ENCODE results near the gene CACNA1B.

Gene CACNA1B

DNA sequence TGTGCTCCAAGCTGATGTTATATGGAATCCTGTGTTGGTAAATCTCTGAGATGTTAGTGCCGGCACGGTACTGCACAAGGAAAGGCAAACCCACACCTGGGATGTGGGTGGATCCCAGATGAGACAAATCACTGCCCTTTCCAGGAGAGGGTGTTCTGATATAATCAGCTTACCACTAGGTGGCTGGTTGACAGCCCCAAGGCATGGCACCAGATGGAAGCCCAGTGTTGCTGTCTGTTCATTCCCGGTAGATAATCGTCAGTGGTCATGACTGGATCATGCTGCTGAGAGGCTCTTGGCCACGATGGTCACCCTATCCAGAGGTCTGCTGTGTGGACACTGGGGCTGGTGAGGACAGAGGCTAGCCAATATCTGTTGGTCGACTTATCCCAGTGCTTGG, 184.0 kb downstream of the CACNA1B start:
- DNase-seq: no peak

GRCh38 chr9:138062196-138062595, 184.6 kb downstream of the CACNA1B start:
- DNase-seq: no peak

- DNase-seq: no peak
These were observed 185.5 kb downstream of the CACNA1B start for GRCh38 chr9:138063033-138063432.

- no peak for DNase-seq
These were observed 186.2 kb downstream of the CACNA1B start for GRCh38 chr9:138063785-138064184.

- DNase-seq: no peak
These were observed 187.0 kb downstream of the CACNA1B start for GRCh38 chr9:138064547-138064946.

DNA sequence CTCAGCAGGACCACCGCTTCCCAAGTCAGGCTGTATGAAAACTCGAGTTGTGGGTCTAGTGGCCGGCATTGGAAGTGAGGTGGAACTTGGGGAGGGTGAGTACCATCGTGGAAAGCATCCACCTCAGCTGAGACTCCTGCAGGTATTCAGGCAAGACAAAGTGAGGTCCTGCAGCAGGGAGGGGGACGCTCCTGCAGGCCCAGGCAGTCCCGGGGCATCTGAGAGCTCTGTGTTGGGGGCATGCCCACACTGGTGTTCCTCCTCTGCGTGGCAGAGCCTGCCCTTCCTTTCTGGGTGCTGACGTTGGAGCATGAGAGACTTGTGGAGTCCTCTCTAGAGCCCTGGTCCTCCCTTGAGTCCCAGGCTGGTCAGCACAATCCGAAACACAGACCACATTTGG, 187.7 kb downstream of the CACNA1B start:
- DNase-seq: no peak

- DNase-seq: no peak
These were observed 188.5 kb downstream of the CACNA1B start for GRCh38 chr9:138066049-138066448.

DNA sequence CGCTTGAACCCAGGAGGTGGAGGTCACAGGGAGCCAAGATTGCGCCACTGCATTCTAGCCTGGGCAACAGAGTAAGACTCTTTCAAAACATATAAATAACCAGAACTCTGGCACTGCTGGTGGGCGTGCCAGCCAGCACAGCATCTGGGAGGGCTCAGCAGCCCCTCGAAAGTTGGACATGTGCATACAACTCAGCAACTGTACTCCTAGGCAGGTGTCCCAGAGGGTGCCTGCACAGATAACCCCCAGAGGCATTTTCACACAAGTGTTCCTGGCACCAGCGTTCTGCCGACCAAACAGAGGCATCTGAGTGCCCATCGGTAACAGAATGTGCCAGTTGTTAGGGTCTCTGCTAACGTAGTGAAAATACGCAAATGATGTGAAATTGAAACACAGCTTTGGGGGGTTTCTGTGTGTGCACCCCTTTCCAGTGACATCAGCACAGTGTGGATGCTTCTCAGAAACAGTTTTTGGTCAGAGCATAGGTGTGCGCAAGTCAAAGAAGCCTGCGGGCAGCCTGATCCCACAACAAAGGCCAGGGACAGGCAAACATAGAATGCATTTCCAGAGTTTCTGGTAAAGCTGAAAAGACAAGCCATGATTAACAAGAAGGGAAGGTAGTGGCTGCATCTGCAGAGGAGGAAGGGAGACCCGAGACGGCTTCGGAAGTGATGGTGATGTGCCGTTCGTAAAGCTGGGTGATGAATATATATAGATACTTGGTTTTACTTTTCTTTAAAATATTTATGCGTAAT, 190.2 kb downstream of the CACNA1B start:
- DNase-seq: no peak

- DNase-seq: peak in 1 of 3 experiments; percentile 6
These were observed 191.0 kb downstream of the CACNA1B start for GRCh38 chr9:138068601-138069035.

GRCh38 chr9:138069731-138070456, 192.3 kb downstream of the CACNA1B start:
- DNase-seq: no peak

DNA sequence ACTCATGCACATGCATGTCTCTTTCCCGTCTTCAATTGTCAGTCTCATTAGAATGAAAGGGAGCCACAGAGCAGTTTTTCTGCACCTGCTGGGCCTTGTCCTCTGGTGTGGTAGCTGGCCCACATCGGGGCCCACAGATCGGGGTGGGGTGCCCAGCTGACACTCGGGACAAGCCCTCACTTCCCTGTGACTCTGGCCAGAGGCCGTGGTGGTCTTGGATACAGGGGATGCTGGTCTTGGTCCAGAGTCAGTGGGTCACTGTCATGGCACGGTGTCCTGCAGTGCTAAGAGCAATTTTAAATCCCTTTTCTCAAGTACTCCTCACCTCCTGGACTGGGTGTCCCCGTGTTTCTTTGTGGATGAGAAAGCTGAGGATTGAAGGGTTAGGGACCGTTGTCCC, 193.2 kb downstream of the CACNA1B start:
- DNase-seq: no peak

GRCh38 chr9:138071292-138071691, 193.7 kb downstream of the CACNA1B start:
- no peak for DNase-seq

DNA sequence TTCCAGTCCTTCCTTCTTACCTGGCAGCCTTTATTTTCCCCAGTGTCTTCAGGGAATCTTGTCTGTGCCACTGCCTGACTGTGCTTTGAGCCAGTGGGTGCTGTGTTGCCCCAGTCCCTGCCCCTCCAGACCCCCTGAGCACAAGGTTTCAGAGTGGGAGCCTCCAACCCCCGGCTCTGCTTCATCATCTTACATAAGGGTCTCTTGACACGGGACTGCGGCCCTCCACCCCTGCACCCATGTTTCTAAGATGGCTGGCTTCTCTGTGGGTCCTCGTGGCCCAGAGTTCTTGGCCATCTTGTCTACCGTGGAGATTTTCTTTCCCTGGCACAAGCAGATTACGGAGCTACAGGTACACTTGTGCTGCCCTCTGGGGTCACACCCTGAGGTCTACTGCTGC, 194.1 kb downstream of the CACNA1B start:
- DNase-seq: no peak

DNA sequence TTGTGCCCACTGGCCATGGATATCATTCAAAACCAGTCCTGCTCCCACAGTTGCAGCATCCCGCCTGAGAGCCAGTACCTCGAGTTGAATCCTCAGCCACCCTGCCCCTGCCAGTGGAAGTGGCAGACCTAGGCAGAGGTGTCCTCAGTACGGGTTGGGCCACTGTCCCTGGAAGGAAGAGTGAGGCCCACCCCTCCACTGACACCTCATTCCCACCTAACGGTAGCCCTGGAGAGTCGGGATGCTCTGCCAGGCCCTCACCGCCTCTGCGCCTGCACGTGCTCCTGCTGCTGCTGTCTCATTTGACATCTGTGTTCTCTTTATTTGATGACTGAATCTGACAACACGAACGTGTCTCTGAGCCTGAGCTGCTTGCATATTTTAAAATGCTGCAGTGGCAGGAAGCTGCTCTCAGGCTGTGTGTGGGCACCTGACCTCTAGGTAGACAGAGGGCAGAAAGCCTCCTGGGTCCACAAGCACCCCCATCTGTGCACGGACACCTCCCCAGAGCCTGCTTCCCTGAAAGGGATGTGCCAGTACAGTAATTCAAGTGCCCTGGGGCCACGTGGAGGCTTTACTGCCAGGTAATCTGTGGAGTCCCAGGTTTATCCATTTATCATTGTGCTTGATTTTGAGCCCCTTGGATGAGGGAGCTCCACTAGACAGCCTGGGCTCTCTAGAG, 194.7 kb downstream of the CACNA1B start:
- DNase-seq: no peak

- no peak for DNase-seq
These were observed 195.3 kb downstream of the CACNA1B start for GRCh38 chr9:138072897-138073296.

GRCh38 chr9:138073408-138073807, 195.8 kb downstream of the CACNA1B start:
- no peak for DNase-seq

DNA sequence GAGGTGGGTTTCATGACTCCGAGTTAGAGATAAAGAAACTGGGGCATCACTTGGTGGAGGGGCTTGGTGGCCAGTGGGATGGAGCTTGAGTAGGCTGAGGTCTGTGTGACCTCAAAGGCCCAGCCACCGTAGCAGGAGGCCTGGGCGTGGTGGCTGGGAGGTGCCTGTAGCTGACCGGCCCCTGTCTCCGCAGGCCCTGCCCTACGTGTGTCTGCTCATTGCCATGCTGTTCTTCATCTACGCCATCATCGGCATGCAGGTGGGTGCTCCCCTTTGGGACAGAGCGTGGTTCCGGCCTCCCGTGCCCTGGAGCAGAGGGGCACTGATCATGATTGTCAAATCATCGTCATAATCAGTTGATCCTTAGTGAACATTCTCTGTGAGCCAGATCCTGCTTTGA, 196.2 kb downstream of the CACNA1B start:
- DNase-seq: no peak

DNA sequence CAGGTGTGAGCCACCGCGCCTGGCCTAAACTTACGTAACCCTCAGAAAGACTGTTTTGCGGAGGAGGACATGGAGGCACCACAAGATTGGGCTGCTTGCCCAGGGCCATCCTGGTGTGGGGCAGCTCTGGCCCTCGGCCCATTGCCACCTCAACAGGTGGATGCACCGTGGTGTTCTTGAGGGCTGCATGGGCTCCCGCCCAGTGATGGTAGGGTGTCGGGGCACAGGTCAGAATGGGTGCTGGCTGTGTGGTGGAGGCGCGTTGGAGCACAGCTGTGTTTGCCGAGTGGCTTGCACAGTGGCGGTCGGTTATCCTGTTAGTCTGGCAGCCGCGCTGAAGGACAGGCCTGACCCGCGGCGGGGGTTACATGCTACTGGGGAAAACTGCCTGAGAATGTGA, 196.9 kb downstream of the CACNA1B start:
- DNase-seq: no peak

- no peak for DNase-seq
These were observed 197.9 kb downstream of the CACNA1B start for GRCh38 chr9:138075496-138075895.

GRCh38 chr9:138075961-138076649, 198.5 kb downstream of the CACNA1B start:
- no peak for DNase-seq

DNA sequence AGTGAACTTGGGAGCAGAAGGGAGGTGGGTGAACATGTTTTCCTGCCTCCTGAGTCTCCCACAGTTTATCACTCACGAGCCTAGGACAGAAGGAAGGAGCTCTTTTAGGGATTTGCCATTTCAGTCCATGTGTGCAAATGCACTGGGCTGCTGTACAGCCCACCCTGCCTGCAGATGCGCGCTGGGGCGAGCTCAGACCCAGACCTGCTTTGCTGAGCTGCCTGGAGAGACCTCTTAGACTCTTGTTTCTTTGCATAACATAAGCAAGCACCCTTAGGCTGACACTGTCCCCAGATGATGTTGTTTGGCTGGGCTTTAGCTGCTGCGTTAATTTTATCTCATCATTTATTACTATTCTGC, 199.0 kb downstream of the CACNA1B start:
- DNase-seq: no peak

GRCh38 chr9:138077126-138077525, 199.5 kb downstream of the CACNA1B start:
- no peak for DNase-seq

DNA sequence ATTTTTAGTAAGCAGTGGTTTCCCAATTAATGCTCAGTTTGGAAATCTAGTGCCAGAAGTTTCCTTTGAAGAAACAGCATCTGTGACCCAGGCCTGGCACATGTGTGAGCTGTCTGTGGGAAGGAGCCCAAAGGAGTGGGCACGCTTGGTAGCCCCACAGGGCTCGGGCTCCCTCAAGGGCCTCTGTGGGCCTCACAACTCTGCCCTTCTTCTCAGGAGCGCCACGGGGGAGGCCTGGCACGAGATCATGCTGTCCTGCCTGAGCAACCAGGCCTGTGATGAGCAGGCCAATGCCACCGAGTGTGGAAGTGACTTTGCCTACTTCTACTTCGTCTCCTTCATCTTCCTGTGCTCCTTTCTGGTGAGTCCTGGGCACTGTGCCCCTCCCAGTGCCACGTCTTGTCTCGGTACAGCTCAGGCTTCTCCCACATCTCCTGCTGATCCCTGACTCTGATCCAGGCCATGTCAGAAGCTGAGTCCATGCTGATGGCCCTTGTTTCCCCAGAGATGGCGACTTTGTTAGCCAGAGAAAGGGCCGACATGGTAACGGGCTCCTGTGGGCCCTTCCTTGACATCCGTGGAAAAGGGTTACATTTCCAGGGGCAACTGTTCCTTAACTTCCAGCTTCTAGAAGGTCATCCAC, 200.4 kb downstream of the CACNA1B start:
- no peak for DNase-seq

All from NCI-H1417 (cell line).